GM21390 (cell line): Measurements from ENCODE around the gene GAB2.
"Not testable (repeated sequence)": the region's sequence is repeated elsewhere in the genome, so short reads cannot be mapped to it uniquely, and the experiment has no call there.

Experiments used
- ATAC-seq: cut with Tn5 transposase; IDR thresholded peaks from one replicate; pipeline ENCODE4 v1.9.1; 2021; ENCODE audit not compliant: unreplicated experiment

The GAB2 gene

DNA sequence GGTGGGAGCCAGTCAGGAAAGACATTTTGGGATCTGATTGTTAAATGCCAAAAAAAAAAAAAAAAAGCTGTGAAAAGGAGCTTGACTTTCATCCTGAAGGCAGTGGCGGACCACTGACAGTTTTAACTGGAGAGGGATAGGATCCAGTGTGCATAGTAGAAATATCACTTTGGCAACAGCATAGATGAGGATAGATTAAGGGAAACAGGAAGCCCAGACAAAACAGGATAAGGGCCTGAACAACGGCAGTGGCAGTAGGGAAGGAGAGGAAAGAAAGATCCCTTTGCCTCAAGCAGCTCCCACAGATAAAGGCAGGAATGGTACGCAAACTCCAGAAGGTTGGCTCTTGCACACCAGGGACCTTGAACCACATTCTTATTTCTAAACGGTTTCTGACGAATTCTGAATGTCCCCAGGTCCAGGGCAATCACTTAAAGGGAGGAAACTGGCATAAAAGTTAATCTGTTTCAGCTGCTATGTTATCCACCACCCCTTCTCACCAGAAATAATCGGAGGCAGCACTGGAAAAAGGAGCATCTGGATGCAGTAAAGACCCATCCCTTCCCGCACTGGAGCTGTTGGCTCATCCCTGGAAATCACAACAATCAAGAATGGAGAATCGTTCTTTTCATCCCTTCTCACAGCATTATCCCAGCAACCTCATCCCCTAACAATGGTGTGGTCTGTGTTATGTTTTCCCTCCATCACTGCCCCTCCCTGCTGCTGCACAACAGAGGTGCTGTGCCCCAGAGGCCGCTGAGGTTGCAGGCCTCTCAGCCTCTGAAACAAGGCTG lies 99.1 kb downstream of the GAB2 start:
- no peak for ATAC-seq

GRCh38 chr11:78315724-78316123 lies 101.9 kb downstream of the GAB2 start:
- ATAC-seq = no peak

- no peak for ATAC-seq
Observed at GRCh38 chr11:78314762-78315161, 102.9 kb downstream of the GAB2 start.

- ATAC-seq = no peak
Observed at GRCh38 chr11:78313898-78314297, 103.7 kb downstream of the GAB2 start.

DNA sequence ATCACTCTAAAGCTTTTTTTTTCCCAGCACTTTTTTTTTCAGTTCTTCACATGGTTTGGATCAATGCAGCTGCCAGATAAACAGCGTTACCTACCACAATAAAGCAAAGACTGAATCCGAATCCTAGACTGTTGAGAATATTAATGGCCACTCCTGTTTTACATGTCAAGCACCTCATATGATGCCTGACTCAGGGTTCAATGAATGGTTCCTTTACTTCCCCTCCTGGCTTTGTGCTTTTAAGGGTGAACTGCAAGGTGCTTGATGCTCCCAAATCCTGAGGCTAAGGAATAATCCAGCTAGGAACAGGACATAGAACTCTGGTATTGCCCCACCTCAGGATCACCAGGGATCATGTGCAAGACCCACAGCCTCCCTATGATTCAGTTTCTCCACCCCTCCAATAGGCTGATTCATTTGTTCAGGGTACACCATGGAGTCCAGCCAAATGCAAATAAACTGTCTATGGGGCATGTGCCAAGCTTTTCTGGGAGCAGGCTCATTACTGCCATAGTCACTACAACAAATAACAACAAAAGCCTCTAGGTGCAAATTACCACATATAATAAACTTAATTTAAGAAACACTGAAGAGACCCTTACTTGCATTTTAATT lies 104.3 kb downstream of the GAB2 start:
- ATAC-seq = no peak

- peak; percentile 47 for ATAC-seq
Observed at GRCh38 chr11:78312712-78313111, 104.9 kb downstream of the GAB2 start.

DNA sequence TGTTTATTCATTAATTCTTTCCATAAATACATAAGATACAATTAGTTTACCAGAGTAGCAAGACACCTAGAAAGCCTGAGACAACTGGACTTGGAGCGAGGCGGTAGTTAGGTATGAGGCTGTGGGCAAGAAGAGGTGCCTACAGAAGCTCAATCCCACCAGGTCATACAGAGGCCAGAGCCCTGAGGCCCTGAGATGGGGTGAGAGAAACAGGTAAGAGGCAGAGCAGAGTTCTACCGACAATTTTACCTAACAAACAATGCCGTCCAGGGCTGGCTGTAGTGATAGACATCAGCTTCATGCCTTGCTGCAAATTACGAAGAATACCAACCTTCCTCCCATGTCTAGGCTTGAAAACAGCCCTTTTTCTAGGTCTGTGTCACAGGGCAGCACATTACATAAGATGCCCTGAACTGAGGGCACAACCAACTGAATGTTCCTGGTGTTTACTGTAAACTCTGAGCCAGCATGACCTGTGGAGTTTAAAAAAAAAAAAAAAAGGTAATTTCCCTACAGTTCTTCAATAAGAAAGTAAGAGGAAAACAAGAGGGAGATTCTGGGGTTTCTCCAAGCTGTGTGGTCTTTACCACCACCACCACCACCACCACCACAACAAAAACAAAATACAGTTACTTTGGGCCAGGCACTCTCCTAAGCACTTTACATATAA lies 105.8 kb downstream of the GAB2 start:
- ATAC-seq = no peak

- peak; percentile 86 for ATAC-seq
Observed at GRCh38 chr11:78310500-78310909, 107.1 kb downstream of the GAB2 start.

- no peak for ATAC-seq
Observed at GRCh38 chr11:78304201-78304600, 113.4 kb downstream of the GAB2 start.

DNA sequence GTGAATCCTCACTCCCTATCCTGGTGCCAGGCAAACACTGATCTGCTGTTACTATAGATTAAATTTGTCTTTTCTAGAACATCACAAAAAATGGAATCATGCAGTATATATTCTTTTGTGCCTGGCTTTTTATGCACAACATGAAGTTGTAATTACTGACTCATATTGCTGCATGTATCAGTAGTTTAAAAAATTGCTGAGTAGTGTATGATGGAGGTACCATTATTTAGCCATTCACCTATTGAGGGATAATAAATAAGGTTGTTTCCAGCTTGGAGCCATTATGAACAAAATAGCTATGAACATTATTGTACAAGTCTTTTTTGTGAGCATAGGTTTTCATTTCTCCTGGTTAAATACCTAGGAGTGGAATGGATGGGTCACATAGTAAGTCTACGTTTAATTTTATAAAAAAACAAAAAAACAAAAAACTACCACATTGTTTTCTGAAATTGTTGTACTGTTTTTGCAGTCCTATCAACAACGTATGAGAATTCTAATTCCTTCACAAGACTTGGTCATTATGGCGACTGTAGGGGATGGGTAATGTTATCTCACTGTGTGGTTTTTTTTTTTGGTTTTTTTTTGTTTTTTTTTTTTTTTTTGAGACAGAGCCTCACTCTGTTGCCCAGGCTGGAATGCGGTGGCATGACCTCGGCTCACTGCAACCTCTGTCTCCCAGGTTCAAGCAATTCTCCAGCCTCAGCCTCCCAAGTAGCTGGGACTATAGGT lies 117.3 kb downstream of the GAB2 start:
- ATAC-seq = no peak

GRCh38 chr11:78299000-78299710 lies 118.5 kb downstream of the GAB2 start:
- ATAC-seq = no peak

GRCh38 chr11:78298291-78298771 lies 119.3 kb downstream of the GAB2 start:
- ATAC-seq = no peak

- ATAC-seq = no peak
Observed at GRCh38 chr11:78295991-78296930, 121.4 kb downstream of the GAB2 start.

GRCh38 chr11:78295347-78295746 lies 122.3 kb downstream of the GAB2 start:
- no peak for ATAC-seq

DNA sequence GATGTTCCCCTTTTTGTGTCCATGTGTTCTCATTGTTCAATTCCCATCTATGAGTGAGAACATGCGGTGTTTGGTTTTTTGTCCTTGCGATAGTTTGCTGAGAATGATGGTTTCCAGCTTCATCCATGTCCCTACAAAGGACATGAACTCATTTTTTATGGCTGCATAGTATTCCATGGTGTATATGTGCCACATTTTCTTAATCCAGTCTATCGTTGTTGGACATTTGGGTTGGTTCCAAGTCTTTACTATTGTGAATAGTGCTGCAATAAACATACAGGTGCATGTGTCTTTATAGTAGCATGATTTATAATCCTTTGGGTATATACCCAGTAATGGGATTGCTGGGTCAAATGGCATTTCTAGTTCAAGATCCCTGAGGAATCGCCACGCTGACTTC lies 123.5 kb downstream of the GAB2 start:
- not testable (repeated sequence) for ATAC-seq

GRCh38 chr11:78293536-78293935 lies 124.1 kb downstream of the GAB2 start:
- no peak for ATAC-seq

DNA sequence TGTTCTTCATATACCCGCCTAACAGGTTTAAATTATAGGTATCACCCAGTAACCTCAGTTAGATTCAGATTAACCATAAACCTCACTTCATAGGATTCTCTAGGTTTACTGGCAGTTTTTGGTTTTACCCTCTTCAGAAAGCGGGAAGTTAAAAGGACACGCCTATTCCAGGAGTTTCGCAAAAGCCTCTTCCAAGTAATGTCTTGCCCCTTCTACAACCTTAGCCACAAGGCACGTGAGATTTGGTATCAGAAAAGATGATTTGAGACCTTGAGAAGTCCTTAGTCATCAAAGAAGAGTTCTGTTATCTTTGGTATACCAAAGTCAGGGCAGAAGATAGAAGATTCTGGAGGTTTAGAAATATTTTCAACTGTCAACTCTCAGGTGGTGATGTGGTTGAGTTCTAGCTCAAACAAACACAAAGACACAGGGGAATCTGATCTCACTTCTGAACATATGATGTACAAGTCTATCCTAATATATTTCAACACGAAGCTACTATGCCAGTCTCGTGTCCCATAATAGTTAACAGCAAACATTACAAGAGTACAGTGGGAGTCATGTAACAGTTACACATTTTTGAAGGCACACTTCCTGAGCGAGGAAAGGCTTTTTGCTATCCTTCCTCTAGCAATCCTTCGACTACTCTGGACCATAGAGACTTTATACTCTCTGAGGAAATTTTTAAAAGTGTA lies 125.4 kb downstream of the GAB2 start:
- no peak for ATAC-seq

GRCh38 chr11:78291503-78292108 lies 126.0 kb downstream of the GAB2 start:
- ATAC-seq = no peak
